PC-9 (cell line): ENCODE data around the gene CACNA1H. TPM values are rescaled to one million over a fixed set of nuclear protein-coding genes. Genes with fewer than 3 reads are reported as not detected.

ENCODE experiments used
- BruUV-seq: library from RNA; stranded (reverse); fragments of 400-500 nt; replicated peaks from 2 replicates; lab custom pipeline; 2021; lab: Mats Ljungman, UMichigan
- CTCF ChIA-PET: fragments of 300-600 bp; sonication (Branson Sonifier 250); formaldehyde crosslinking; loops from one replicate; lab custom pipeline; 2022; ENCODE audit warnings: antibody characterized with exemption; lab: Charles Lee
- POLR2A ChIA-PET: fragments of 300-600 bp; sonication (Branson Sonifier 250); formaldehyde crosslinking; loops from one replicate; lab custom pipeline; 2022; ENCODE audit warnings: antibody characterized with exemption; ENCODE audit not compliant: unreplicated experiment; lab: Charles Lee
- DNase-seq, 2 experiments: peaks; one replicate each; pipeline versions ENCODE4 v3.0.0 to v3.0.0-alpha.2; 2015 to 2022; ENCODE audit warnings: mixed read lengths in 1 of 2
- H2AFZ ChIP-seq: fragments of 200-600 bp; sonication (generic); 2 replicates; pipeline ENCODE4 v1.8.1; 2017; ENCODE audit warnings: antibody characterized with exemption
- H3F3A ChIP-seq: fragments of 200-600 bp; sonication (generic); 2 replicates; pipeline ENCODE4 v1.8.1; 2017; ENCODE audit warnings: antibody characterized with exemption, mild to moderate bottlenecking, low read depth; ENCODE audit not compliant: insufficient read depth
- H3K27ac ChIP-seq: fragments of 200-600 bp; sonication (generic); 2 replicates; pipeline ENCODE4 v1.6.1; 2016; ENCODE audit warnings: mixed run types
- H3K27me3 ChIP-seq: fragments of 200-600 bp; sonication (generic); 2 replicates; pipeline ENCODE4 v1.6.1; 2016; ENCODE audit warnings: low read depth, mixed run types; ENCODE audit not compliant: insufficient read depth
- H3K36me3 ChIP-seq: fragments of 200-600 bp; sonication (generic); 2 replicates; pipeline ENCODE4 v1.6.1; 2016; ENCODE audit warnings: low read depth, mixed run types
- H3K4me1 ChIP-seq: fragments of 200-600 bp; sonication (generic); replicated peaks from 2 replicates; pipeline ENCODE4 v1.6.1; 2016; ENCODE audit warnings: mixed run types; ENCODE audit not compliant: insufficient read depth
- H3K4me2 ChIP-seq: fragments of 200-600 bp; sonication (generic); 2 replicates; pipeline ENCODE4 v1.6.1; 2017; ENCODE audit warnings: mixed run types
- H3K4me3 ChIP-seq: fragments of 200-600 bp; sonication (generic); 2 replicates; pipeline ENCODE4 v1.6.1; 2016; ENCODE audit warnings: mixed run types
- H3K79me2 ChIP-seq: fragments of 200-600 bp; sonication (generic); 2 replicates; pipeline ENCODE4 v1.6.1; 2017; ENCODE audit warnings: low read depth, mixed run types
- H3K9me2 ChIP-seq: fragments of 200-600 bp; sonication (generic); 2 replicates; pipeline ENCODE4 v1.8.1; 2017; ENCODE audit warnings: mild to moderate bottlenecking; ENCODE audit not compliant: insufficient read depth
- H3K9me3 ChIP-seq: fragments of 200-600 bp; sonication (generic); 2 replicates; pipeline ENCODE4 v1.8.1; 2016; ENCODE audit warnings: low read depth; ENCODE audit not compliant: insufficient read depth
- H4K20me1 ChIP-seq: fragments of 200-600 bp; sonication (generic); 2 replicates; pipeline ENCODE4 v1.8.1; 2017; ENCODE audit not compliant: insufficient read depth
- EZH2 ChIP-seq: fragments of 200-600 bp; sonication (generic); IDR thresholded peaks from 2 replicates; pipeline ENCODE4 v1.8.0; 2017; ENCODE audit warnings: antibody characterized with exemption, low read depth
- intact Hi-C: fragments of 100-400 bp; cut with micrococcal nuclease; formaldehyde crosslinking; loops from one replicate; pipeline ENCODE4 v1.10.0; 2022; ENCODE audit not compliant: unreplicated experiment
- total RNA-seq: library from RNA; stranded (reverse); gene quantifications from 2 replicates; pipeline ENCODE4 v1.2.3, GENCODE V29; 2021
- TF ChIP-seq, protein P1 (sequence below): fragments of 200-600 bp; sonication (generic); conservative IDR thresholded peaks from 2 replicates; pipeline ENCODE4 v1.6.1; 2017; ENCODE audit warnings: mixed run types, antibody characterized with exemption, mild to moderate bottlenecking, moderate library complexity

Gene CACNA1H
- total RNA-seq, 1 experiment from 2014 or later, result not detected

DNA sequence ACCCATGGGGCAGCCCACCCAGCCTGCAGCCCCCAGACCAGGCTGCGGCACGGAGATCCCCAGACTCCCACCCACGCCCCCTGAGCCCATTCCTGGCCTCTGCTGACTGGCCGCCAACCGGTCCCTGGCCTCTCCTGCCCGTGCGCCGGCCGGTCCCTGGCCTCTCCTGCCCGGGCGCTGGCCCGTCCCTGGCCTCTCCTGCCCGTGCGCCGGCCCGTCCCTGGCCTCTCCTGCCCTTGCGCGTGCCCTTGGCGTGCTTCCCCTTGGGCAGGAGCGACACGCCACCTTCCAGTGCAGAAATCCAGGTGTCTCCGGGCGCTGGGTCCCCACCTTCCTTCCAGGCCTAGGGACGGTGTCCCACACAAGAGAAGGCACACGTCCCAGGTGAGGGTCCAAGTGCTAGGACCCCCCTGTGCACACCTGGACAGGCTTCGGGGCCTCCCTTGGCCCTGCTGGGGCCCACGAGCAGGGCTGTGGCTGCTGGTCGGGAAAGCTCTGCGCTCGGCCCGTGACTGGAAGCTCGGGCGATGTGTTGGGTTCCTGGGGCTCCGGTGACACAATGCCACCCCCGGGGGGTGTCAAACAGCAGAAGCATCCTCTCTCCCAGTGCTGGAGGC lies 21.4 kb upstream of the CACNA1H start:
- ChIA-PET CTCF (no interaction called here), POLR2A (no interaction called here)
- Histone ChIP-seq H3K4me3 (no peak overlapping the region), H4K20me1 (no peaks in the 10 kb centered on the region), H3F3A (no peaks in the 10 kb centered on the region), H3K27me3 (peaks cover 65% of the 10 kb centered on the region), H3K9me3 (no peaks in the 10 kb centered on the region), H3K27ac (no peak overlapping the region), H3K36me3 (no peaks in the 10 kb centered on the region), H2AFZ (no peak overlapping the region), H3K4me2 (no peak overlapping the region), H3K4me1 (no peaks in the 10 kb centered on the region), H3K9me2 (no peaks in the 10 kb centered on the region), H3K79me2 (no peaks in the 10 kb centered on the region)
- no TSS peak for BruUV-seq
- DNase-seq, result no peak
- no peak for TF ChIP-seq EZH2
- TF ChIP-seq, protein P1, sequence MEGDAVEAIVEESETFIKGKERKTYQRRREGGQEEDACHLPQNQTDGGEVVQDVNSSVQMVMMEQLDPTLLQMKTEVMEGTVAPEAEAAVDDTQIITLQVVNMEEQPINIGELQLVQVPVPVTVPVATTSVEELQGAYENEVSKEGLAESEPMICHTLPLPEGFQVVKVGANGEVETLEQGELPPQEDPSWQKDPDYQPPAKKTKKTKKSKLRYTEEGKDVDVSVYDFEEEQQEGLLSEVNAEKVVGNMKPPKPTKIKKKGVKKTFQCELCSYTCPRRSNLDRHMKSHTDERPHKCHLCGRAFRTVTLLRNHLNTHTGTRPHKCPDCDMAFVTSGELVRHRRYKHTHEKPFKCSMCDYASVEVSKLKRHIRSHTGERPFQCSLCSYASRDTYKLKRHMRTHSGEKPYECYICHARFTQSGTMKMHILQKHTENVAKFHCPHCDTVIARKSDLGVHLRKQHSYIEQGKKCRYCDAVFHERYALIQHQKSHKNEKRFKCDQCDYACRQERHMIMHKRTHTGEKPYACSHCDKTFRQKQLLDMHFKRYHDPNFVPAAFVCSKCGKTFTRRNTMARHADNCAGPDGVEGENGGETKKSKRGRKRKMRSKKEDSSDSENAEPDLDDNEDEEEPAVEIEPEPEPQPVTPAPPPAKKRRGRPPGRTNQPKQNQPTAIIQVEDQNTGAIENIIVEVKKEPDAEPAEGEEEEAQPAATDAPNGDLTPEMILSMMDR, result no peak
- intact Hi-C loops, result no loop called here

DNA sequence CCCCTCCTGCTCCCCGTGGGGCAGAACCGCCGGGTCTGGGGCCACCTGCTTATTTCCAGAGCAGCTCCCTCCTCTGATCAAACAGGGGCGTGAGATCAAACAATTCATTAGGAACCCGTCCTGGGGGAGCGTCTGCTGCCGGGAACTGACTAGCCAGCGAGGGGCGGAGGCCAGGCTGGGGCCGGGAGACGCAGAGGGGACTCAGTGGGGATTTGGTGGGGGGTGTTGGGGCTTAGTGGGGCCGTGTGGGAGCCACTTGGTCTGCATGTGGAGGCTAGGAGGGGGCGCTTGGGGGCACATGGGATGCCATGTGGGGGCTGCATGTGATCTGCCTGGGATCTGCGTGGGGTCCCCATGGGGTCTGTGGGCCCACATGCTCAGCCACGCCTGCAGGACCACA lies 20.5 kb upstream of the CACNA1H start:
- no TSS peak for BruUV-seq
- Histone ChIP-seq H3K27me3 (peaks cover 57% of the 10 kb centered on the region), H3K4me3 (no peak overlapping the region), H4K20me1 (no peaks in the 10 kb centered on the region), H3K4me2 (no peak overlapping the region), H2AFZ (no peak overlapping the region), H3K27ac (no peak overlapping the region), H3K9me3 (no peaks in the 10 kb centered on the region), H3K4me1 (no peaks in the 10 kb centered on the region), H3K9me2 (no peaks in the 10 kb centered on the region), H3K79me2 (no peaks in the 10 kb centered on the region), H3F3A (no peaks in the 10 kb centered on the region), H3K36me3 (no peaks in the 10 kb centered on the region)
- CTCF ChIA-PET, result no interaction called here
- no peak for DNase-seq
- TF ChIP-seq EZH2, result no peak
- TF ChIP-seq, protein P1, result no peak
- intact Hi-C loops, result no loop called here
- POLR2A ChIA-PET, result no interaction called here

DNA sequence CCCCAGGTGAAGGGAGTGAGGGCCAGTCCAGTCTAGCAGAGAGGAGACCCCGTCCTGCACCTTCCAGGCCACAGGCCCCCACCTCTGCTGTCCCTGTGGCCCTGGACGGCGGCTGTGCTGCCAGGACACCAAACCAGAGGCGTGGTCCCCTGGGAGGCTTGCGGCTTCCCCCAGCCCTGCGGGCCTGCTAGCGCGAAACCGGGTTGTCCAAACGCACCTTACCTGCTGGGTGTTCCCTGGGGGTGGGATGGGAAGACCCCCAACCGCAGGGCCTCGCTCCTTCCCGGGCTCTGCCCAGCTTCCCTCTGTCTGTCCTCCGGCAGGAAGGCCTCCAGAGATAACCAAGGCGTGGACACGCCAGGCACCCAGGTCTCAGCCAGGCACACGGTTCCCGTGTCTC lies 19.6 kb upstream of the CACNA1H start:
- H3K9me3 ChIP-seq, result no peaks in the 10 kb centered on the region
- H3K79me2 ChIP-seq, result no peaks in the 10 kb centered on the region
- ChIA-PET CTCF (no interaction called here), POLR2A (no interaction called here)
- H3K27me3 ChIP-seq, result peaks cover 55% of the 10 kb centered on the region
- BruUV-seq, result no TSS peak
- no peaks in the 10 kb centered on the region for H3K4me1 ChIP-seq
- intact Hi-C loops, result no loop called here
- no peaks in the 10 kb centered on the region for H4K20me1 ChIP-seq
- no peak overlapping the region for H3K4me3 ChIP-seq
- H3K4me2 ChIP-seq, result no peak overlapping the region
- H3F3A ChIP-seq, result no peaks in the 10 kb centered on the region
- H3K9me2 ChIP-seq, result no peaks in the 10 kb centered on the region
- DNase-seq, result no peak
- no peak overlapping the region for H2AFZ ChIP-seq
- TF ChIP-seq, protein P1, result no peak
- no peak for TF ChIP-seq EZH2
- no peak overlapping the region for H3K27ac ChIP-seq
- H3K36me3 ChIP-seq, result no peaks in the 10 kb centered on the region
